C4-2B (cell line): ENCODE results near the gene NTNG1.

Experiments
- ZFX ChIP-seq: fragments of 450-650 bp; IDR thresholded peaks from 2 replicates; pipeline ENCODE4 v1.6.1; 2017
- TF ChIP-seq, protein P1 (sequence below): fragments of 450-650 bp; conservative IDR thresholded peaks from 2 replicates; pipeline ENCODE4 v1.5.1; 2017; ENCODE audit warnings: mild to moderate bottlenecking

DNA sequence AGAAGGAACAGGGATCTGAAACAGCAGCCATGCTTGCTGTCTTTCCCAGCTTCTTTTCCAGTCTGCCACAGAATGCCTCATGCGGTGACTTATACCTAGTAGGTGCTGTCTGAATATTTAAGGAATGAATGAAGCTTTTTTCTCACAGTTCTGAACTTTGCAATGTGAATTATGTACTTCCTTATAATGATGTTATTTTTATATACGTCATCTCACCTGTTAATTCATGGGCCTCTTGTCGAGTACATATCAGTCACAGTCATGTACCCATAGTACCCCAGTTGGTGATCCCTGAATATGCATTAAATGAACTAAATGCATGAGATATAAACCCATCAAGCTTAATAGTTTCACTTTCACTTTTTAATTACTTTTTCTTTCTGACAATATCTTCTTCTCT, 132.7 kb downstream of the NTNG1 start:
- TF ChIP-seq, protein P1, sequence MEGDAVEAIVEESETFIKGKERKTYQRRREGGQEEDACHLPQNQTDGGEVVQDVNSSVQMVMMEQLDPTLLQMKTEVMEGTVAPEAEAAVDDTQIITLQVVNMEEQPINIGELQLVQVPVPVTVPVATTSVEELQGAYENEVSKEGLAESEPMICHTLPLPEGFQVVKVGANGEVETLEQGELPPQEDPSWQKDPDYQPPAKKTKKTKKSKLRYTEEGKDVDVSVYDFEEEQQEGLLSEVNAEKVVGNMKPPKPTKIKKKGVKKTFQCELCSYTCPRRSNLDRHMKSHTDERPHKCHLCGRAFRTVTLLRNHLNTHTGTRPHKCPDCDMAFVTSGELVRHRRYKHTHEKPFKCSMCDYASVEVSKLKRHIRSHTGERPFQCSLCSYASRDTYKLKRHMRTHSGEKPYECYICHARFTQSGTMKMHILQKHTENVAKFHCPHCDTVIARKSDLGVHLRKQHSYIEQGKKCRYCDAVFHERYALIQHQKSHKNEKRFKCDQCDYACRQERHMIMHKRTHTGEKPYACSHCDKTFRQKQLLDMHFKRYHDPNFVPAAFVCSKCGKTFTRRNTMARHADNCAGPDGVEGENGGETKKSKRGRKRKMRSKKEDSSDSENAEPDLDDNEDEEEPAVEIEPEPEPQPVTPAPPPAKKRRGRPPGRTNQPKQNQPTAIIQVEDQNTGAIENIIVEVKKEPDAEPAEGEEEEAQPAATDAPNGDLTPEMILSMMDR, result no peak
- no peak for TF ChIP-seq ZFX
